HepG2 (cell line): Measurements from ENCODE around the gene SMTNL1. TPM values are rescaled to one million over a fixed set of nuclear protein-coding genes. Genes with fewer than 3 reads are reported as not detected.

Experiments
- CAMTA2 ChIP-seq: sonication (generic); formaldehyde crosslinking; IDR thresholded peaks from 2 replicates; pipeline ENCODE4 v1.4.0; 2020; ENCODE audit warnings: mild to moderate bottlenecking, missing genetic modification reagents, borderline replicate concordance
- E2F5 ChIP-seq: sonication (generic); formaldehyde crosslinking; conservative IDR thresholded peaks from 2 replicates; pipeline ENCODE4 v1.4.0; 2020; ENCODE audit warnings: missing genetic modification reagents
- KAT8 ChIP-seq: IDR thresholded peaks from 2 replicates; pipeline ENCODE4 v1.6.1; 2016; ENCODE audit warnings: missing genetic modification reagents, missing compliant biosample characterization
- MLX ChIP-seq: IDR thresholded peaks from 2 replicates; pipeline ENCODE4 v1.6.1; 2016
- RERE ChIP-seq: IDR thresholded peaks from 2 replicates; pipeline ENCODE4 v1.6.1; 2016; ENCODE audit warnings: low read depth, missing genetic modification reagents, missing compliant biosample characterization
- ZBTB4 ChIP-seq: sonication (generic); formaldehyde crosslinking; IDR thresholded peaks from 2 replicates; pipeline ENCODE4 v1.4.0; 2020; ENCODE audit warnings: missing genetic modification reagents, mild to moderate bottlenecking, borderline replicate concordance
- ZFYVE20 ChIP-seq: sonication (generic); formaldehyde crosslinking; IDR thresholded peaks from 2 replicates; pipeline ENCODE4 v1.8.0; 2023; ENCODE audit warnings: low read depth, mild to moderate bottlenecking, moderate library complexity, missing genetic modification reagents, borderline replicate concordance
- ZNF280D ChIP-seq: sonication (generic); formaldehyde crosslinking; IDR thresholded peaks from 2 replicates; pipeline ENCODE4 v1.5.1; 2020; ENCODE audit warnings: mild to moderate bottlenecking, missing genetic modification reagents
- ZNF691 ChIP-seq: sonication (generic); formaldehyde crosslinking; IDR thresholded peaks from 2 replicates; pipeline ENCODE4 v1.4.0; 2020; ENCODE audit warnings: missing genetic modification reagents, low read depth, mild to moderate bottlenecking, borderline replicate concordance
- ZXDC ChIP-seq: sonication (generic); formaldehyde crosslinking; IDR thresholded peaks from 2 replicates; pipeline ENCODE4 v1.5.0; 2020; ENCODE audit warnings: mild to moderate bottlenecking, missing genetic modification reagents
- polyA plus RNA-seq, 8 experiments: library from polyadenylated mRNA; depleted of rRNA in 3 of 8; stranded (reverse) in 7 of 8; unstranded in 1 of 8; fragments of >200 nt; fragmentation: Illumina TruSeq in 4 of 8; extraction: Trizol in 4 of 8; gene quantifications; 2 replicates each; pipeline versions ENCODE4 v1.2.1 to v1.2.3, GENCODE V29; 2011 to 2016; ENCODE audit warnings: low read depth in 4 of 8, missing spikeins in 1 of 8, mixed read lengths in 1 of 8; ENCODE audit not compliant: insufficient read depth in 1 of 8
- total RNA-seq, 5 experiments: library from RNA; depleted of rRNA; stranded (reverse); fragments of >200 nt; fragmentation: Illumina TruSeq; extraction: Trizol; gene quantifications; 2 replicates each; pipeline ENCODE4 v1.2.3, GENCODE V29; 2016; ENCODE audit warnings: low read depth in 1 of 5

Gene SMTNL1
- total and polyA plus RNA-seq, 2 of the 13 experiments (the other 11 are each of a cell fraction or from before 2014, with no cell fraction given), result 0.04 TPM; not detected in 1

- TF ChIP-seq E2F5 (CRISPR knock-in tag) (no peak), ZNF691 (CRISPR knock-in tag) (no peak), ZFYVE20 (no peak), KAT8 (CRISPR knock-in tag) (0 out of 2 replicates have a peak, but pooled peaks have one; percentile 42), ZBTB4 (CRISPR knock-in tag) (0 out of 2 replicates have a peak, but pooled peaks have one; percentile 46), MLX (CRISPR knock-in tag) (no peak), CAMTA2 (no peak), ZXDC (CRISPR knock-in tag) (no peak), ZNF280D (CRISPR knock-in tag) (no peak), RERE (CRISPR knock-in tag) (no peak)
Measured at GRCh38 chr11:57527056-57527631, 10.3 kb upstream of the SMTNL1 start (continued).
